ENCODE measurements around the gene STARD5. TPM values are rescaled to one million over a fixed set of nuclear protein-coding genes. Genes with fewer than 3 reads are reported as not detected.

STARD5 gene
- total RNA-seq, 1 experiment from 2014 or later: 2.3 TPM

DNA sequence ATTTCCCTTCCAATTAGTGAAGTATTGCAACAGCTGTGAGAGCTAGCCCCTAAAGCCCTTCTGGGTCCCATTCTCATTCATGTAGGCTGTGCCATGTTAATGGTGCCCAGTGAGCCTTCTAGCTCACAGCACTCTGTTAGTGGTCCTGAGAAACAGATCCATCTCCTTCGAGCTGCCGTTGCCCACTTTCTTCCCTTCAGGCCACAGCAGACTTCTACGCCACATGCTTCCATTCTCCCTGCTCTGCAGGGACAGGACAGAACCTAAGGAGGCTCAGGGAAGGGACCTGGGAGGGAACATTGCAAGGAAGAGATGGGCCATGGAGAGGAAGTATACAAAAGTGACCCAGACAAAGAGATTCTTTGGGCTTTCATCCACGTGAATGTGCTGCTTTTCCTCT, 11.7 kb upstream of the STARD5 start:
- WGBS (ENCODE audit: extremely low coverage, insufficient read length, low lambda C conversion rate): no CpG with 5 or more reads among the region's 4 CpGs
- Mint-ChIP-seq H3K9me3 (no peaks in the 10 kb centered on the region), H3K27me3 (ENCODE audit: low read depth) (no peaks in the 10 kb centered on the region; the same call in 1 of the 2 replicates), H3K27ac (no peak overlapping the region; a peak in 1 of 7 replicates), H3K4me1 (0 out of 4 replicates have a peak, but pooled peaks cover 2 to 3% of the 10 kb centered on the region in 2 experiments), H3K36me3 (ENCODE audit: insufficient read depth in 1 of 3, low read depth in 3 of 3) (no peaks in the 10 kb centered on the region), H3K4me3 (no peak overlapping the region)
- no peak overlapping the region for H2AK5ac ChIP-seq (ENCODE audit: insufficient read length, low read length)
- no peak for DNase-seq
- no peak overlapping the region for H2AFZ ChIP-seq (ENCODE audit: low read length)
- no peak overlapping the region for H3K23ac ChIP-seq (ENCODE audit: insufficient read length, low read depth, low read length)
- H4K91ac ChIP-seq (ENCODE audit: insufficient read length, low read depth, low read length): no peak overlapping the region
- no peak overlapping the region for H3K56ac ChIP-seq (ENCODE audit: insufficient read length, low read depth, low read length)
- no peaks in the 10 kb centered on the region for H4K20me1 ChIP-seq (ENCODE audit: control insufficient read depth, insufficient read depth, insufficient read length)
- H3K9ac ChIP-seq (ENCODE audit: extremely low read depth, insufficient read length, low read length): no peak overlapping the region
- H2BK20ac ChIP-seq (ENCODE audit: low read depth, low read length, poor library complexity, severe bottlenecking): no peak overlapping the region
- H2BK120ac ChIP-seq (ENCODE audit: low read depth, low read length, poor library complexity, severe bottlenecking): no peak overlapping the region
- no peaks in the 10 kb centered on the region for H3K27me3 ChIP-seq (ENCODE audit: insufficient read depth, low read length)
- no peak overlapping the region for H3K27ac ChIP-seq (ENCODE audit: insufficient read length, low read depth, low read length)
- no peaks in the 10 kb centered on the region for H3K23me2 ChIP-seq (ENCODE audit: insufficient read length, low read depth, low read length, poor library complexity, severe bottlenecking)
- no peak overlapping the region for H4K5ac ChIP-seq (ENCODE audit: insufficient read length, low read depth, low read length)
- no peak overlapping the region for H2BK5ac ChIP-seq (ENCODE audit: insufficient read length, low read length)
- no peak overlapping the region for H3K18ac ChIP-seq (ENCODE audit: insufficient read length, low read depth, low read length)
- H4K8ac ChIP-seq (replicated peaks; ENCODE audit: insufficient read length, low read depth, low read length): no peak overlapping the region
- no peaks in the 10 kb centered on the region for H3K79me2 ChIP-seq (ENCODE audit: insufficient read depth, low read length)
- H3K4me2 ChIP-seq (ENCODE audit: insufficient read depth, insufficient read length, low read length): no peak overlapping the region
- no peak overlapping the region for H3T11ph ChIP-seq (ENCODE audit: low read length)
- H3K9me3 ChIP-seq (ENCODE audit: control insufficient read depth, low read depth, low read length): no peaks in the 10 kb centered on the region
- TF ChIP-seq, protein P1, sequence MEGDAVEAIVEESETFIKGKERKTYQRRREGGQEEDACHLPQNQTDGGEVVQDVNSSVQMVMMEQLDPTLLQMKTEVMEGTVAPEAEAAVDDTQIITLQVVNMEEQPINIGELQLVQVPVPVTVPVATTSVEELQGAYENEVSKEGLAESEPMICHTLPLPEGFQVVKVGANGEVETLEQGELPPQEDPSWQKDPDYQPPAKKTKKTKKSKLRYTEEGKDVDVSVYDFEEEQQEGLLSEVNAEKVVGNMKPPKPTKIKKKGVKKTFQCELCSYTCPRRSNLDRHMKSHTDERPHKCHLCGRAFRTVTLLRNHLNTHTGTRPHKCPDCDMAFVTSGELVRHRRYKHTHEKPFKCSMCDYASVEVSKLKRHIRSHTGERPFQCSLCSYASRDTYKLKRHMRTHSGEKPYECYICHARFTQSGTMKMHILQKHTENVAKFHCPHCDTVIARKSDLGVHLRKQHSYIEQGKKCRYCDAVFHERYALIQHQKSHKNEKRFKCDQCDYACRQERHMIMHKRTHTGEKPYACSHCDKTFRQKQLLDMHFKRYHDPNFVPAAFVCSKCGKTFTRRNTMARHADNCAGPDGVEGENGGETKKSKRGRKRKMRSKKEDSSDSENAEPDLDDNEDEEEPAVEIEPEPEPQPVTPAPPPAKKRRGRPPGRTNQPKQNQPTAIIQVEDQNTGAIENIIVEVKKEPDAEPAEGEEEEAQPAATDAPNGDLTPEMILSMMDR (conservative IDR thresholded peaks at IDR 0.05): no peak
- H3K4ac ChIP-seq (ENCODE audit: low read depth, low read length): no peak overlapping the region
- no peaks in the 10 kb centered on the region for H3K4me1 ChIP-seq (ENCODE audit: insufficient read depth, low read length)
- no peak overlapping the region for H2BK12ac ChIP-seq (ENCODE audit: insufficient read length, low read depth, low read length)
- no peak overlapping the region for H3K14ac ChIP-seq (ENCODE audit: insufficient read depth, low read length)
- H3K79me1 ChIP-seq (ENCODE audit: insufficient read depth, low read depth, low read length, poor library complexity, severe bottlenecking): no peaks in the 10 kb centered on the region
- H2BK15ac ChIP-seq (ENCODE audit: low read depth, low read length): no peak overlapping the region
